ENCODE measurements around the gene MFRP.

Gene MFRP

DNA sequence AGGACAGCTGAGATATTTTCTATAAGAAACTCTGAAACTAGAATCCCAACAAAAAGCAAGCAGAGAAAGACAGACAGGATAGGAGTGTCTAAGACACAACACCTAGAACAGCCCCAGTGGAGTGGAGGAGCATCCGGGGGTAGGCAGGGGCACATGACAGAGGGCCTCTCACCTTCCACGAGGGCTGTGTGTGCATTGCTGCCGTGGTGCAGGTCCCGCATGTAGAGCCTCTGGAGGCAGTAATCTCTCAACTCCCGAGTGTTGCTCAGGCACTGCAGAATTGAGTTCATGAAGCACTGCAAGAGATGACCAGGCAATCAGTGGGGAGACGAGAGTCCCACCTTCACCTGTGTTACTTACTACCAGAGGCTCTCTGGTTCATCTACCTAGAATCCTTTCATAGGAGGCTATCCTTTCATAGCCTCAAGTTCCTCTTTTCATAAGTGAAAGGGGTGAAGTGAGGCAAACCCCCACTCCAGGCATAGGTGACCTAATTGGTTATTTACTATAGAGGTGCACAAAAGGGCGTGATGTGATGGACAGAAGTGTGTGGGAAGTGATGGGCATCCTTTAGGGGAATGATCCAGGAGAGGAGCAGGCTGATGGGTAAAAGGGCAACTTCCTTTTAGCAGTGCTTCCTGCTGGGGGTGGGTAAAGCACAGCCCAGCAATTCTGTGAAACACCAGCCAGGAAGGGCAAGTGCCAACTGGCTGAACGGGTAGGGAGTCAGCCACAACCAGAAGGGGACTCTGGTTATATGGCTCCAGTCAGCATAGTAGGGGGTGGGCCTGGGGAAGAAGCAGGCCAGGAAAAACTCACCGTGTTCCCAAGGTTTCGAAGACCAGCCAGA lies 13.1 kb upstream of the MFRP start:
- DNase-seq (ENCODE audit: low read depth in 2 of 2, low spot score in 1 of 2) = no peak

DNA sequence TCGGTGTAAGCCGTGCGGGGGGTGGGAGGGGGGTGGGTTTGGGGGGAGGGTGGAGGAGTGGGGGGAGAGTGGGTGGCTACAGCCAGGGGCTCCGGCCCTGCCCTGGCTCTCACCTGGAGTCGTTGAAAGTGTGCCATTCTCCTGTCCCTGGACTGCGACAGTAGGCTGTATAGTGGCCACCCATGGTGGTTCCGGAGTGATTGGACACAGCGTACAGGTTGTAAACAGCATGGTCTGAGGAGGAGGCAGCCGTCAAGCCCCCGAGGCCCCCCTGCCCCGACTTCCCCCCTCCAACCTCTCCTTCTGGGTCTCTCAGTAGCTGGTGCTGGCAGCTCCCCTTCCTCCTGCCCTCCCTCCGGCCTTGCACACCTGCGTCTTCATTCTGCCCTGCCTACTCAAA lies 10.6 kb upstream of the MFRP start:
- no peak for DNase-seq (ENCODE audit: low read depth in 2 of 2, low spot score in 1 of 2)

DNA sequence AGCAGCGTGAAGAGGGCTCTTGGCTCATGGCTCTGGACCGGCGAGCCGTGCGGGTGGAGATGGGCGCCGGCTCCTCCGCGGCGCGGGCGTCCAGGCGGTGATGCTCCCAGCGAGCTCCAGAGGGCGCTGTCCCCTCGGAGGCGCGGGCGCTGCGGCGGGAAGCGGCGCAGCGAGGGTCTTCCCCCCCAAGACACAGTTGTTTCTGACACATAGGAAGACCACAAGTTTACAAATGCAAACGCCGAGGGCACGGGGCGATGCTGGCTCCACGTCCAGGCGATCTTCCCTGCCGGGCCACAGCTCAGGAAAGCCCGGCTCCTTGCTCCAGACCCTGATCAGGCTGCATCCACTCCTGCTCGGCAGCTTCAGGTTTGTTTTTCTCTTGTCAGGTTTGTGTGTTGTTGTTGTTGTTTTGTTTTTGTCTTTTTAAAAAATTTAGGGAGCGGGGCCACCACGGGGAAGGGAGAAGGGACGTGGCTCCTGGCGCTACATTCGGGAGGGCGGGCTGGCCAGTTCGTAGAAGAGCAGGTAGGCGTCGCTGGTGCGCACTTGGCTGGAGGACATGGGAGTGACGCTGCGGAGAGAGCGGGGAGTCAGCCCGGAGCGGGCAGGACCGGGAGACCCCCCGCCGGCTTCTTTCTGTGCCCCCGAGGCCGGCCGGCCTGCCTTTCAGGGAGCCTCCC lies 10.0 kb upstream of the MFRP start:
- DNase-seq (ENCODE audit: low read depth in 2 of 2, low spot score in 1 of 2) = peak; percentile 34 to 44

DNA sequence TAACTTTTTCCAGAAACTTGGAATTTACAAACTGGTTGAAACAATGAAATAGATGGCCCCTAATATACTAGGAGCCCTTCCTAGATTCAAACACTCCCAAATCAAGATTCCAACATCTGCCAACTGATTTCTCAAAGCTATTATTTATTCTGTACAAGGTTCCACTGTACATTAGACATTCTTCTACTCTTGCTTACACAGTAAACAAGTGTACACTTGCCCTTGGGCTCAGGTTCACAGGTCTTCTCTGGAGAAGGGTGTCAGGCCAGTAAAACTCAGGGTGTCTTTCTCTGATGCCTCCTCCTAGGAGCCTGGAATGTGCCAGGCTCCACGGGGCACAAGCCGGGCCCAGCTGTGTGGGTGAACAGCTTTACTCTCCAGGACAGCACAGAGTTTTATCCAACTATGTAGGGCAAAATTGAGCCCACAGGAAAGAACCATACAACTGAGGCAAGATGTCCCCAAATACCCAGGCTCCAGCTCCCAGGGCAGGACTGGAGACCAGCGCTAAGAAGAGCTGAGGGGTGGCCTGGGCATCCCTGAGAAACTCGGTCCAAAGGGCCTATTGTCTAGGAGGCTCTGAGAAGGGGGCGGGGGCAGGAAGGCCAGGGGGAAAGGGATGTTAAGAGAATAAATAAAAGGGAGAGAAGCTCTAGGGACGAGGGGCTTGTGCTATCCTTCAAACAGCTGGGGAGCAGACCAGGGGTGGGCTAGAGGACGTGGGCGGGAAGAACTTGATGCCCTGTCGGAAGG lies 8.8 kb upstream of the MFRP start:
- DNase-seq (ENCODE audit: low read depth in 2 of 2, low spot score in 1 of 2) = no peak

DNA sequence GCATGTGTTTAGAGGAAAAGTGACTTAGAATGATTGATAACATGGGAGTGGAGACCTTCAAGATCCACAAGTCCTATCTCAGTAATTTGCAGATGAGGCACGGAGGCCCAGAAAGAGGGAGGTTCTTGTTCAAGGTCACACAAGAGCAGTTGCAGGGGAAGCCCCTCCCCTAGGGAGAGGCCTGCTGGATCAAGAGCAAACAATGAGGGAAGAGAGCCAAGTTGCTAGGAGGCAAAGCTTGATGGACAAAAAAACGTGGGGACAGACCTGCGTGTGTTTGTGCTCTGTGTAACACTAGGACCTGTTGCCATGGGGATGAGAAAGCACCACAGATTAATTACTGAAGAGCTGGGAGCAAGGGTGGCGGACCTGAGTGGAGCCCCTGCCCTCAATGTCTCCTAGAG lies 6.4 kb upstream of the MFRP start:
- DNase-seq (ENCODE audit: low read depth in 2 of 2, low spot score in 1 of 2) = no peak

DNA sequence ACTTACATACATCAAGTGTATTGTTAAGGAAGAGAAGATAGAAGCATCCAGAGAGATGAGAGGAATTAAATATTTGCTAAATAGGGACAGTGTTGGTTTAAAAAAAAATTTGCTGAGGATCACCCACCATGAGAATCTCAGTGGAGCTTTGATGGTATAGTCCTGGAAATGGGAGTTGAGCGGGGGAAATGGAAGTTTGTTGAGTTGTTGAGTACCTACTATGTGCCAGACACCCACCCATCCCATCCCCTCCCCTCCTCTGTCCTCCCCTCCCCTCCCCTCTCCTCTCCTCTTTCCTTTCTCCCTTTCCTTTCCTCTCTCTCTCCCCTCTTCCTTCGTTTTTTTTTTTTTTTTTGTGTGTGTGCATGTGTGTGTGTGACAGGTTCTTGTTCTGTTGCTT lies 4.7 kb upstream of the MFRP start:
- DNase-seq (ENCODE audit: low read depth in 2 of 2, low spot score in 1 of 2) = no peak

DNA sequence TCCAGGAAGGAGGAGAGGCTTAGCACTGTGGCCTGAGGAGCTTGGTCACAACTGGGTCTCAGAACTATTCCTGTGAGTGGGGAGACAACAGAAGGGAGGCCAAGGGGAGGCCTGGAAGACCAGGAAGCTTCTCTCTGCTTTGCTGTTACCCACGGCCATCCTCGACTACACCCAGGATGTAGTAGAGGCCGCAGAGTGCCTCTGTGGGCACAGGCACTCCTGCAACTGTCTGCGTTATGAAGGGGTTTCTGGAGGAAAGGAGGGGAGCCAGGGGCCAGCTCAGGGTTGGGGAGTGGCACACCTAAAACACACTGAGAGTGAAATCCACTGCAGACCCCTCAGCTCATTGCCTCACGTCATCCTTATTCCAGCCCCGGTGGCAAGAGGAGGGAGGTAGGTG lies 3.8 kb upstream of the MFRP start:
- no peak for DNase-seq (ENCODE audit: low read depth in 2 of 2, low spot score in 1 of 2)

DNA sequence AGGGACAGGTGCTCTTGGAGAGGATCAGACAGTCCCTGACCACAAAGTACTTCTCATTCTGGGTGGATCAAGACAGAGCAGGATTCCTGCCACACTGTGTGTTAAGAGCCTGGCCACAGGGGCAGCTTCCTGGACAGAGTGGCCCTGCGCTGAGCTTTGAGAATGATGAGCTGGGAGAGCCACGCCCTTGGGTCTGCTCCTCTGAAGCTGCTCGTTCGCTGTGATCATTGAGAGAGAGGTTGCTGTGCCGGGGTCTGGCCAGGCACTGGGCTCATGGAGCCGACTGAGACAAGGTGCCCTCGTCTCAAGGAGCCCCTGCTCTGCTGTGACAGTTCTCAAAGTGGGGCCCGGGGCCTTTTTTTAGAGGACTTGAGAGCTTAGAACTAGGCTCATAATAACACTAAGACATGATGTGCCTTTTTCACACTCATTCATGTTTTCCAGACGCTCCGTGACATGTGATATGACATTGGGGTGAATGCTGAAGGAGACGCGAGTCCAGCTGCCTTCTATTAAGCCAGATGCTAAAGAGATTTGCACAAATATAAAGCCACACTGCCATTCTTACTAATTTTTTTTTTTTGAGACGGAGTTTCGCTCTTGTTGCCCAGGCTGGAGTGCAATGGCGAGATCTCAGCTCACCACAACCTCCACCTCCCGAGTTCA lies 1.6 kb upstream of the MFRP start:
- DNase-seq (ENCODE audit: low read depth in 2 of 2, low spot score in 1 of 2) = no peak

DNA sequence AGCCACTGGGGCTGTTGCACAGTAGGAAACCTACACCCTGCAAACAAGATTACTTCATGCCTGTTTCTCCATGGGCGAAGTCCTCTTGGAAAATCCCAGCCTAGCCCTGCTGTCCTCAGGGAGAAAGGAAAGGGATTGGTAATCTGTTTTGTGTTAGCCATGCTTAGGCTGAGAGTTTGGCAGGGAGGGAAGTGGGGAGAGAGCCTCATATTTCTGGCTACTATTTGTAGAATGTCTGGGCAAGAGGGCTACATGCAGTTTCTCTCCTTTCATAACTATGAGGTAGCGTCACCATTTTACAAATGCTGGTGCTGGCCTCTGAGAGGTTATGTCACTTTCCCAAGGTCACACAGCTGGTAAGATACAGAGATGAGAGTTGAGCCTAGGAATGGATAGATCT lies 737 bp upstream of the MFRP start:
- no peak for DNase-seq (ENCODE audit: low read depth in 2 of 2, low spot score in 1 of 2)

DNA sequence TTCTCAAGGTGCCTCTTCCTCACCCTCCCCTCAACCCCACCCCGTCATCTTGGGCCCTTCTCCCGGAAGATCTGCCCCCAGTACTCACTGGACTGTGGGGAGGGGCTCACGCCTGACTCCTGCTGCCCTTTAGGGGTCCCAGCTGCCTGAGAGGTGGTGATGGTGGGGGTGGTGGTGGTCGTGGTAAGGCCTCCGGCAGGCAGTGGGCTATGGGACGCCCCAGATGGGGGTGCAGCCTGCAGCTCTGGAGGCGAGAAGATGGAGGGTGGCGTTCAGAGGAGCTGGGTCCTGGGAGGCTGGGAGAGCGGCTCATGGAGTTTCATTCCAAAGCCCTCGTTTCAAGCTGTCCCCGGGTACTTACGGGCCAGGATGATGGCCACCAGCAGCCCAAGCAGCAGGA lies 820 bp downstream of the MFRP start:
- no peak for DNase-seq (ENCODE audit: low read depth in 2 of 2, low spot score in 1 of 2)

DNA sequence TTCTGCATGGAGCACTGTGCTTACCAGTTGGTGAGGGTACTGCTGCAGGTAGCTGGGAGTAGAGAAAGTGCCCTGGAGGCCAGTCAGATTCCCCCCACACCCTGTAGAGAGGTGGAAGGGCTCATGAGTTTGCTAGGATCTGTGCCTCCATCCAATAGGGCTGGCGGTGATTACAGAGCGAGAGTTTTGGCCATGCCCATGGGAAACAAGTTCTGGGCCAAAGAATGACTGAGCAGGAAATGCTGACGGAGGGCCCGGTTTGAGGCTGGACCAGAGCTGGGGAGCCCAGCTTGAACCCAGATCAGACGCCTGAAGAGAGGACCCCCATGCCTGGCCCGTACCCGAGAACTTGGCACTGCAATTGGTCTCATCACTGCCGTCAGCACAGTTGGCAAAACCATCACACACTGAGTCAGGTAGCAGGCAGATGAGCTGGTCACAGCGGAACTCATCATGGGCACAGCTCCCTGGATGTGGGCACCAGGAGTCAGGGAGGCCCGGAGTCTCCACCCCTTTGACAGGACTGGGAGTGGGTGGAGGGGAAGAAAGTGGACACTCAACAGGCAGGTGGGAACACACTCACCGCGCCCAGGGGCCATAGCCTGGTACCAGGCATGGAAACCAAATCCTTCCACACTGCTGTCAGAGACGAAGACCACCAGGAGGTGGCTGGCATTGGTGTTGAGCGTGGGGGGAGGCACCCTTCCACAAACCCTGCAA lies 2.1 kb downstream of the MFRP start:
- DNase-seq (ENCODE audit: low read depth in 2 of 2, low spot score in 1 of 2) = no peak

DNA sequence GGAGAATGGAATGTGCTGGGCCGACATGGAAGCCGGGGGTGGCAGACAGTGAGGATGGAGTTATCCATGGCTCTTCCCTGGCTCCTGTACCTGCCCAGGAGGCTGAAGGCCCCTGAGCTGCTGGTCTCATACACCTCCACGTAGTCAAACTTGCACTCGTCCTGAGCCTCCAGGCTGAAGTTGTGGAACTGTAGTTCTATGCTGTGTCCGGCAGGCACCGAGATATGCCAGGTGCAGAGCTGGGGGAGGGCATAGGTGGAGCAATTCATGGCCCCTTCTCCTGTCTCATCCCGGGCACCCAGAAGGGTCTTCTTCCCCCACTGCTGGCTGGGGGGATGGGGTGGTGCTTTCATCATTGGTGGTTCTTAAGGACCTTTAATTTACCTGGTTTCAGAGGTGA lies 2.8 kb downstream of the MFRP start:
- no peak for DNase-seq (ENCODE audit: low read depth in 2 of 2, low spot score in 1 of 2)

DNA sequence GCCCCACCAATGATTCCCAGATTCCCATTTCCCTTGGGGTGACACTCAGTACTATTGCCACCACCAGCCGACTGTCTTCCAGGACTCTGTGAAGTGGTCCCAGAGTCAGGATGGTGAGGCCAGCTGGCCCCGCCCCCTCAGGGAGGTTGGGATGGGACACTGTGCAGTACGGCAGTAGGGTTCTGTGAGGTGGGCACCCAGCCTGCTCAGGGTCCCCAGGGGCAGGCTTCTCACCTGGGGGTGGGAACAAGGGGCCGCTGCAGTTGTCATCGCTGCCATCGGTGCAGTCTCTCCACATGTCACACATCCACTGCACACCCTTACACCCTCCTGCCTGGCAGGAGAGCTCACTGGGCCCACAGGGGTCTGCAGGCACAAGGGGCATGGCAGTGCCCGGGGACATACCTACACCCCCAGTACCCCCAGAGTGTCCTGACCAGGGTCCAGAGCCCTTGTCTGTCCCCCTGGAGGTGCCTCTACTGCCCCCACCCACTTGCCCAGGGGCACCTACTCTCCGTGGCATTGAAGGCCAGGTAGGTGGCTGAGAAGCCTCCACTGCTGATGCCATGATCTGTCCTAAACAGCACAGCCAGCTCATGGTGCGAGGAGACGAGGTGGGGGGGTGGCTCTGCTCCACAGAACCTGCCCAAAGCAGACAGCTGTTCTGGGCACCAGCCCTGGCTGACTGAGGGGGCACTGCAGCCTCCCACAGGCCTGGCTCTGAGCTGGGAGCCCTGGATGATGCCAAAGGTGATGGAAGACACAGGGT lies 4.0 kb downstream of the MFRP start:
- no peak for DNase-seq (ENCODE audit: low read depth in 2 of 2, low spot score in 1 of 2)

DNA sequence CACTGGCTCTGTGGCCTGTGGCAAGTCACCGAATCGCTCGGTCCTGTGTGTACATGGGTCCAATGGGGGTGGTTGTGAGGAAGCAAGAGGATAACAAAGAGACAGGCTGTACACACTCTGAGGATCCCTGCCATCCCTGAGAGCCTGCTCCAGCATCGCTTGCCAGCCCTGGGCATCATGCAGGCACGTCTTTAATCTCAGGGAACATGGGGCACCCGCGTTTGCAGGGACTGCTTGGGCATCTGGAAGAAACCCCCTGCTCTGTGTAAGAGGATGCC lies 4.5 kb downstream of the MFRP start:
- DNase-seq (ENCODE audit: low read depth in 2 of 2, low spot score in 1 of 2) = no peak

DNA sequence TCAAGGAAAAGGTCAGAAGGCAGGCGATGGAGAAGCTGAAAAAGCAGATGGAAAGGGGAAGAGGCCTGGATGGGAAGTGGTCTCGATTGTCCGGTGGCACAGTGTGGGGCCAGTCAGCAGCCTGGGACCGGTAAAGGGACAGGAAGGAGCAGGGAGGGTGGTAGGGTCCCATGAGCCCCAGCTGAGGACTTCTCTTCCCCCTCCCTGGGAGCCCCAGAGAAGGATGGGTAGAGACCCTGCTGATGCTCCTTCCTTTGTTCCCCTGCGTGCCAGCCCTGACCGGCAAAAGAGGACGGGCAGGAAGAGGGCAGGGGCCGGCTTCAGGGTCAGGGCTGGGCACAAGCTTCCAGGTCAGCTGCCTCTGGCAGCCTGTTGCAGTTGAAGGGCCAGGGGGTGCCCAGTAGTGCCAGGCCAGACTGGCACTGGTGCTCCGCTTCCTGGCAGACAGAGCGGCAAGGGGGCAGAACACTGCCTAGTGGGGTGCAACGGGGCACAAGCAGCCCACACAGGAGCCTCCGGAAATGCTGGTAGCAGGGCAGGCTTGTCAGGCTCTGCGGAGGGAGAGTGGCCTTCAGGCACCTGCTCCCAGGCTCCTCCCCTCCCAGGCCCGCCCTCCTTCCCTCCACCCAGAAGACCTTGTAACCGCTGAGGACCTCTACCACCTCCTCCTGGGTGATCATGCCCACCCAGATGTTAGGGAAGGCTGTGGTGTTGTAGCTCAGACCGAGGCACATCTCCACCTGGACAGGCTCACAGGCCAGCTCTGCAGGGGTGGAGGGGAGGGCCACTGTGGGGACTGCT lies 5.1 kb downstream of the MFRP start:
- no peak for DNase-seq (ENCODE audit: low read depth in 2 of 2, low spot score in 1 of 2)

DNA sequence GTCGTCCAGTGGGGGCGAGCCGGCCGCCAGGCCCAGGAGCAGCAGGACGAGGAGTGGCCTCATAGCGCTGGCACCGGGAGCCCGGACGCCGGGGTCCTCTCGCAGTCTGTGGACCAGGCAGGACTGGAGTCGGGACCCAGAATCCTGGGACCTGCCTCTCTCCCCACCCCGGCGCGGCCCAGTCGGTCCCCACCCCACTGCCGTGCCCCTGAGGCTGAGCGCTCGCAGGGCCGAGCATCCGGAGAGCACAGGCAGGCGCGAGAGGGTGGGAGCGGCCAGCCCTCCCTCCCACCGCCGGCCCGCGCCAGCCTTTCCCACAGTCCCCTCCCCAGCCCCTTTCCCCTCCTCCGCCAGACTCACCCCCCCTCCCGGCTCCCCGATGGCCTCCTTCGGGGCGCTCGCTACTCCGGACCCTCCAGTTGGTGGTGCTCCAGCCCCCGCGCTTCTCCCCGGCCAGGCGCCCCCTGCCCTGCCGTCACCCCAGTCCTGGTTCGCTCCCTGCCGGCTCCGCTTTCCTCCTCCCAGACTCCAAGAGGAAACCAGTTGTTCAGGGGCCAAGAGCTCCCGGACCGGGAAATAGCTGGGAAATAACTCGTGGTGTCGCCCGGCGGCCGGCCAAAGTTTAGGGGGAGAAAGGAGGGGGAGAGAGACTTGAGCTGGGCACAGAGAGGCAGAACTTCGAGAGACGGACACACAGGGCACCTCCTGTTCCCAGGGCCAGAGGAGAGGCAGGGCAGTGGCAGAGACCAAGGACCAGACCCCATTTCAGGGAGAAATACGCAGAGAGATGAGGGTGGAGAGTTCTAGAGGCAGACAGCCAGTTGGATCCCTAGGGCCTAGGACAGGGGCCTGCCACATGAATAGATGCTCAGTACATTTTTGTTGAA lies 5.9 kb downstream of the MFRP start, which contains the start of gene C1QTNF5:
TSS of gene C1QTNF5 (minus strand) at position 549 of the 887 bp plus-strand sequence. CDS start at position 63, 486 bp downstream.
- DNase-seq (ENCODE audit: low read depth in 2 of 2, low spot score in 1 of 2) = no peak

DNA sequence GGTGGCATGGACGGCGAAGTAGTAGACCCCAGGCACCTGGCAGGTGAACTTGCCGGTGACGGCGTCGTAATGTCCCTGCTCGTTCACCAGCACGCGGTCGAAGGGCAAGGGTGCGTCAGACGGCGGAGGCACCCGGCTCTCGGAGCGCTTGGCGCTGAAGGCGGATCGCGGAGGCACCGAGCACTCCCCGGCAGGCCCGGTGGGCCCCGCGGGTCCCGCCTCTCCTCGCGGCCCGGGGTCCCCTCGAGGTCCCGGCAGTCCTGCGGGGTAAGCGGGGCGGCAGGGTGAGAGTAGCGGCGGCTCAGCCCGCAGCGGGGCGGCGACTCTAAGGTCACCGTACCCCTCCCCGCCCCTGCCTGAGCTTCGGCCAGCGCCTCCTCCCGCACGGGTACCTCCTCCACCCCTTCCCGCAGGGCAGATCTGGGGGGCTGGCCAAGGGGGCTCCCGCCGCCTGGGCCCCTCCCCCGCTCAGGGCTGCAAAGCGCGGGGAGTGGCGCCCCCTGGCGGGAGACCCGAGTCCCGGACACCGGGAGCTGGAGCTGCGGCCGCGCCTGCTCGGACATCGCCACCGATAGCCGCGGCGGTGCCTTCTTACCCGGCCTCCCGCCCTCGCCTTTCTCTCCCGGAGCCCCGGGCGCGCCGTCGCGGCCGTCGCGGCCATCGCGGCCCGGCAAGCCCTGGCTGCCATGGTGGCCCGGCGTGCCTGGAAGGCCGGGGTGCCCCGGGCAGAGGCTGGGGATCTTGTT lies 6.7 kb downstream of the MFRP start:
- DNase-seq (ENCODE audit: low read depth in 2 of 2, low spot score in 1 of 2) = no peak

Data from stimulated activated CD8-positive, alpha-beta memory T cell treated with anti-CD3 and anti-CD28 coated beads, Interleukin-4, amount 100 ng/mL, for 1 hour (primary cell).